GM12892 (cell line): ENCODE data around the gene KCNJ12.
"Not testable (repeated sequence)": the region's sequence is repeated elsewhere in the genome, so short reads cannot be mapped to it uniquely, and the experiment has no call there.

ENCODE experiments used
- POLR2AphosphoS5 ChIP-seq: IDR thresholded peaks from 2 replicates; pipeline ENCODE4 v1.6.1; 2011; ENCODE audit warnings: low read depth, low read length, control low read depth
- TAF1 ChIP-seq: IDR thresholded peaks from 2 replicates; pipeline ENCODE4 v1.6.1; 2011; ENCODE audit warnings: low read depth, mild to moderate bottlenecking, control low read depth, low read length, borderline replicate concordance

- not testable (repeated sequence) for TF ChIP-seq TAF1, POLR2AphosphoS5
These were observed 77.8 kb downstream of the KCNJ12 start for GRCh38 chr17:21454006-21454405.
